GM12878 (cell line): ENCODE data around the gene SMO. TPM values are rescaled to one million over a fixed set of nuclear protein-coding genes. Genes with fewer than 3 reads are reported as not detected.

Source experiments
- ATF2 ChIP-seq: IDR thresholded peaks from 2 replicates; pipeline ENCODE4 v1.6.1; 2012; ENCODE audit warnings: low read length, inconsistent platforms
- BRCA1 ChIP-seq: IDR thresholded peaks from 2 replicates; pipeline ENCODE4 v1.6.1; 2011; ENCODE audit warnings: low read depth, low read length, improper control_type of control experiment
- CHD1 ChIP-seq: IDR thresholded peaks from 2 replicates; pipeline ENCODE4 v1.6.1; 2012; ENCODE audit warnings: low read depth, low read length, improper control_type of control experiment
- CHD2 ChIP-seq: IDR thresholded peaks from 2 replicates; pipeline ENCODE4 v1.6.1; 2011; ENCODE audit warnings: low read depth, low read length, improper control_type of control experiment, borderline replicate concordance
- E2F8 ChIP-seq: fragments of 450-650 bp; IDR thresholded peaks from 2 replicates; pipeline ENCODE4 v1.6.1; 2018; ENCODE audit warnings: mild to moderate bottlenecking, low read depth, moderate library complexity; ENCODE audit not compliant: partially characterized antibody
- E4F1 ChIP-seq: fragments of 450-650 bp; IDR thresholded peaks from 2 replicates; pipeline ENCODE4 v1.6.1; 2018; ENCODE audit warnings: borderline replicate concordance, mild to moderate bottlenecking; ENCODE audit not compliant: partially characterized antibody
- ESRRA ChIP-seq: IDR thresholded peaks from 2 replicates; pipeline ENCODE4 v1.6.1; 2012; ENCODE audit warnings: mild to moderate bottlenecking, low read length, improper control_type of control experiment
- FOS ChIP-seq: IDR thresholded peaks from 3 replicates; pipeline ENCODE4 v1.6.1; 2011; ENCODE audit warnings: borderline replicate concordance; ENCODE audit not compliant: insufficient read length; ENCODE audit errors: extremely low read depth
- IRF4 ChIP-seq: IDR thresholded peaks from 2 replicates; pipeline ENCODE4 v1.6.1; 2011; ENCODE audit warnings: low read depth, low read length
- MEF2B ChIP-seq: fragments of 450-650 bp; IDR thresholded peaks from 2 replicates; pipeline ENCODE4 v1.6.1; 2018; ENCODE audit warnings: mild to moderate bottlenecking, moderate library complexity; ENCODE audit not compliant: partially characterized antibody, poor library complexity, severe bottlenecking
- NBN ChIP-seq: fragments of 450-650 bp; IDR thresholded peaks from 2 replicates; pipeline ENCODE4 v1.6.1; 2016
- PAX5 ChIP-seq: IDR thresholded peaks from 2 replicates; pipeline ENCODE4 v1.6.1; 2011; ENCODE audit warnings: low read depth, low read length, borderline replicate concordance
- PAX8 ChIP-seq: fragments of 450-650 bp; IDR thresholded peaks from 2 replicates; pipeline ENCODE4 v1.6.1; 2017; ENCODE audit warnings: mild to moderate bottlenecking, moderate library complexity
- RELA ChIP-seq: fragments of 450-650 bp; IDR thresholded peaks from 2 replicates; pipeline ENCODE4 v1.8.0; 2014; ENCODE audit warnings: borderline replicate concordance; ENCODE audit not compliant: partially characterized antibody
- SKIL ChIP-seq: fragments of 450-650 bp; IDR thresholded peaks from 2 replicates; pipeline ENCODE4 v1.6.1; 2017; ENCODE audit warnings: mild to moderate bottlenecking, low read depth, inconsistent platforms; ENCODE audit not compliant: poor library complexity, severe bottlenecking
- SMAD5 ChIP-seq: IDR thresholded peaks from 2 replicates; pipeline ENCODE4 v1.6.1; 2016; ENCODE audit warnings: antibody characterized with exemption, low read depth
- STAT1 ChIP-seq: fragments of 450-650 bp; conservative IDR thresholded peaks from 2 replicates; pipeline ENCODE4 v1.6.1; 2014; ENCODE audit warnings: antibody characterized with exemption, mild to moderate bottlenecking
- SUPT20H ChIP-seq: IDR thresholded peaks from 2 replicates; pipeline ENCODE4 v1.6.1; 2011; ENCODE audit warnings: low read depth, mild to moderate bottlenecking, low read length, moderate library complexity, borderline replicate concordance; ENCODE audit not compliant: control insufficient read depth
- TARDBP ChIP-seq: IDR thresholded peaks from 2 replicates; pipeline ENCODE4 v1.6.1; 2016; ENCODE audit warnings: borderline replicate concordance
- YY1 ChIP-seq: IDR thresholded peaks from 2 replicates; pipeline ENCODE4 v1.6.1; 2011; ENCODE audit warnings: low read depth, mild to moderate bottlenecking, low read length
- polyA plus RNA-seq, 11 experiments: library from polyadenylated mRNA; depleted of rRNA in 4 of 11; unstranded in 6 of 11; stranded (reverse) in 5 of 11; fragments of >200 nt; fragmentation: Nextera tagmentation in 4 of 11; fragmentation: Illumina TruSeq in 1 of 11; extraction: Ambion mirVana in 4 of 11; extraction: Trizol in 1 of 11; gene quantifications; 1 replicate in 1 of 11; 2 replicates in 10 of 11; pipeline versions ENCODE4 v1.2.1 to v1.2.3, GENCODE V29; 2011 to 2016; ENCODE audit warnings: inconsistent platforms in 2 of 11, missing spikeins in 2 of 11, low read depth in 1 of 11
- total RNA-seq, 4 experiments: library from RNA; depleted of rRNA in 3 of 4; stranded (reverse); fragments of >200 nt in 3 of 4; fragmentation: Illumina TruSeq in 1 of 4; extraction: Trizol in 1 of 4; gene quantifications; 2 replicates each; pipeline versions ENCODE4 v1.2.1 to v1.2.3, GENCODE V29; 2013 to 2021

Gene SMO
- total and polyA plus RNA-seq, 10 of the 15 experiments (the other 5 are each of a cell fraction or from before 2014, with no cell fraction given), result 0.40 to 11.2 (median 2.6) TPM

- peak; percentile 71 for TF ChIP-seq RELA
- TF ChIP-seq SKIL, result peak; percentile 39
- no peak; the same call in 1 of the 2 replicates for TF ChIP-seq ESRRA
- TF ChIP-seq IRF4, result 0 out of 2 replicates have a peak, but pooled peaks have one; percentile 42
- 0 out of 2 replicates have a peak, but pooled peaks have one; percentile 6 for TF ChIP-seq BRCA1
- no peak for TF ChIP-seq PAX5
- peak; percentile 86 for TF ChIP-seq E4F1
- peak; percentile 88 for TF ChIP-seq MEF2B
- TF ChIP-seq PAX8, result no peak
- TF ChIP-seq SUPT20H, result no peak
- TF ChIP-seq CHD2, result peak; percentile 84; the same call in 1 of the 2 replicates
- peak; percentile 42; the same call in 1 of the 2 replicates for TF ChIP-seq SMAD5
- no peak for TF ChIP-seq CHD1
- peak; percentile 93; the same call in 1 of the 2 replicates for TF ChIP-seq STAT1
- peak; percentile 77 for TF ChIP-seq E2F8
- peak; percentile 87; the same call in 1 of the 2 replicates for TF ChIP-seq NBN
- peak; percentile 20 for TF ChIP-seq FOS
- TF ChIP-seq TARDBP, result peak; percentile 98
- TF ChIP-seq ATF2, result no peak
- TF ChIP-seq YY1, result peak; percentile 84; the same call in 1 of the 2 replicates
Observed at GRCh38 chr7:129224251-129225205, 36.1 kb downstream of the SMO start, which contains the start of gene AHCYL2 (continued).
